Measurements from ENCODE around the gene IQGAP1. TPM values are rescaled to one million over a fixed set of nuclear protein-coding genes. Genes with fewer than 3 reads are reported as not detected.

The IQGAP1 gene
- total and polyA plus RNA-seq, 4 donors: 9.2 to 50.1 (median 24.5) TPM

DNA sequence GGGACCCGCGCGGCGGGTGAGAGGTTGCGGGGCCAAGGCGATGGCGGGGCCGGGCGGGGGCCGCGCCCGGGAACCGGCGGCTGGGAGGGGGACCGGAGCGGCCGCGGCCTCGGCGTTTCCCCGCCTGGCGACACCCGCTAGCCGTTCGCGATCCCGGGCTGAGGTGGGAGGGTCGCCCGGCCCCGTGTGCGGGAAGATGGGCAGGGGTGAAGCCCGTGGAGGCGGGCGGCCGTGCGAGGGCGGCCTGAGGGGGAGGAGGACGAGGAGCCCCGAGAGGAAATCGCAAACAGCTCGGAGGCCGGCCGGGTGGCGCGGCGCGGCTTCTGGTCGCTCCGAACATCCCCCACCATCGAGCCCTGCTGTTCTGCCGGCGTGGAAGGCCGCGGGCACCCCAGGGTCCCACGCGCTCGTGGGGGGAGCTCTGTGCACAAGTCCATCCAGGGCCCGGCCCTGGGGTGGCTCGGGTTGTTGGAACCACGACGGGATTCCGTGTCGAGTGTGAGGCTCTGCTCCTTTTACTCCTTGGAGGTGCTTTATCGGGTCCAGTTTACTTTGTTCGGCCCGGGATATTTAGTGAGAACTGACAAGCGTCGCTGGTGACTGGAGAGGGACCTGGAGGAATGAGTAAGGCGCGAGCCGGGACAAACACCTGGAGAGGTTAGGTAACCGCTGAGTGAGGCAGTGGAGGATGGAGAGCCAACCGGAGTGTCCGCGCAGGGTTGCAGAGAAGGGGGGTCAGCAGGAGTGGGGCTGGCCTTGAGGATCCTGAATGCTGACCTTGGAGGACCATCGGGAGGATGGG, 142.4 kb downstream of the IQGAP1 start:
- H3K36me3 ChIP-seq (ENCODE audit: control insufficient read depth in 4 of 4, insufficient read depth in 3 of 4, low read depth in 1 of 4, low read length in 3 of 4): no peaks in the 10 kb centered on the region
- peaks cover 0 to 18% (median 12%) of the 10 kb centered on the region in 4 donors for H3K4me1 ChIP-seq (ENCODE audit: control insufficient read depth in 4 of 4, insufficient read depth in 4 of 4, low read length in 3 of 4)
- H3K9me3 ChIP-seq (ENCODE audit: control insufficient read depth in 4 of 4, low read length in 3 of 4): no peaks in the 10 kb centered on the region
- peak overlapping the region; percentile 49 to 72 for H3K9ac ChIP-seq (ENCODE audit: low read depth in 1 of 2, low read length in 2 of 2)
- peak overlapping the region; percentile 66 to 99 (median 89) for H3K4me3 ChIP-seq (ENCODE audit: low read depth in 1 of 3, low read length in 3 of 3)
- DNase-seq (ENCODE audit: low spot score): peak; percentile 51
- peak overlapping the region; percentile 82 to 84 for H3K27ac ChIP-seq (ENCODE audit: low read depth in 1 of 2, low read length in 2 of 2)
- 1% methylated on average over 76 of the region's 76 CpGs for WGBS
- no peaks in the 10 kb centered on the region for H3K27me3 ChIP-seq (ENCODE audit: control insufficient read depth in 4 of 4, insufficient read depth in 4 of 4, low read length in 3 of 4)
- TF ChIP-seq, protein P1, sequence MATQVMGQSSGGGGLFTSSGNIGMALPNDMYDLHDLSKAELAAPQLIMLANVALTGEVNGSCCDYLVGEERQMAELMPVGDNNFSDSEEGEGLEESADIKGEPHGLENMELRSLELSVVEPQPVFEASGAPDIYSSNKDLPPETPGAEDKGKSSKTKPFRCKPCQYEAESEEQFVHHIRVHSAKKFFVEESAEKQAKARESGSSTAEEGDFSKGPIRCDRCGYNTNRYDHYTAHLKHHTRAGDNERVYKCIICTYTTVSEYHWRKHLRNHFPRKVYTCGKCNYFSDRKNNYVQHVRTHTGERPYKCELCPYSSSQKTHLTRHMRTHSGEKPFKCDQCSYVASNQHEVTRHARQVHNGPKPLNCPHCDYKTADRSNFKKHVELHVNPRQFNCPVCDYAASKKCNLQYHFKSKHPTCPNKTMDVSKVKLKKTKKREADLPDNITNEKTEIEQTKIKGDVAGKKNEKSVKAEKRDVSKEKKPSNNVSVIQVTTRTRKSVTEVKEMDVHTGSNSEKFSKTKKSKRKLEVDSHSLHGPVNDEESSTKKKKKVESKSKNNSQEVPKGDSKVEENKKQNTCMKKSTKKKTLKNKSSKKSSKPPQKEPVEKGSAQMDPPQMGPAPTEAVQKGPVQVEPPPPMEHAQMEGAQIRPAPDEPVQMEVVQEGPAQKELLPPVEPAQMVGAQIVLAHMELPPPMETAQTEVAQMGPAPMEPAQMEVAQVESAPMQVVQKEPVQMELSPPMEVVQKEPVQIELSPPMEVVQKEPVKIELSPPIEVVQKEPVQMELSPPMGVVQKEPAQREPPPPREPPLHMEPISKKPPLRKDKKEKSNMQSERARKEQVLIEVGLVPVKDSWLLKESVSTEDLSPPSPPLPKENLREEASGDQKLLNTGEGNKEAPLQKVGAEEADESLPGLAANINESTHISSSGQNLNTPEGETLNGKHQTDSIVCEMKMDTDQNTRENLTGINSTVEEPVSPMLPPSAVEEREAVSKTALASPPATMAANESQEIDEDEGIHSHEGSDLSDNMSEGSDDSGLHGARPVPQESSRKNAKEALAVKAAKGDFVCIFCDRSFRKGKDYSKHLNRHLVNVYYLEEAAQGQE (IDR thresholded peaks at IDR 0.05): no peak
- TF ChIP-seq FOXA1 (IDR thresholded peaks at IDR 0.05): no peak
- TF ChIP-seq EGR1 (IDR thresholded peaks at IDR 0.05; ENCODE audit: low read depth in 2 of 2): no peak
- TF ChIP-seq FOXA2 (IDR thresholded peaks at IDR 0.05): no peak
- TF ChIP-seq HNF4G (IDR thresholded peaks at IDR 0.05): no peak
- TF ChIP-seq, protein P2, sequence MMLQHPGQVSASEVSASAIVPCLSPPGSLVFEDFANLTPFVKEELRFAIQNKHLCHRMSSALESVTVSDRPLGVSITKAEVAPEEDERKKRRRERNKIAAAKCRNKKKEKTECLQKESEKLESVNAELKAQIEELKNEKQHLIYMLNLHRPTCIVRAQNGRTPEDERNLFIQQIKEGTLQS (IDR thresholded peaks at IDR 0.05): no peak
- TF ChIP-seq GABPA (IDR thresholded peaks at IDR 0.05 in 1 of 2, conservative IDR thresholded peaks at IDR 0.05 in 1 of 2): no peak
- TF ChIP-seq YY1 (IDR thresholded peaks at IDR 0.05): no peak
- TF ChIP-seq SP1 (IDR thresholded peaks at IDR 0.05): no peak
- no peak for TF ChIP-seq HNF4A (conservative IDR thresholded peaks at IDR 0.05)
- TF ChIP-seq JUND (IDR thresholded peaks at IDR 0.05): no peak
- TF ChIP-seq NR2F2 (IDR thresholded peaks at IDR 0.05): no peak
- no peak for TF ChIP-seq RXRA (IDR thresholded peaks at IDR 0.05)
- TF ChIP-seq, protein P3, sequence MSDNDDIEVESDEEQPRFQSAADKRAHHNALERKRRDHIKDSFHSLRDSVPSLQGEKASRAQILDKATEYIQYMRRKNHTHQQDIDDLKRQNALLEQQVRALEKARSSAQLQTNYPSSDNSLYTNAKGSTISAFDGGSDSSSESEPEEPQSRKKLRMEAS (IDR thresholded peaks at IDR 0.05): no peak
- TF ChIP-seq, protein P4, sequence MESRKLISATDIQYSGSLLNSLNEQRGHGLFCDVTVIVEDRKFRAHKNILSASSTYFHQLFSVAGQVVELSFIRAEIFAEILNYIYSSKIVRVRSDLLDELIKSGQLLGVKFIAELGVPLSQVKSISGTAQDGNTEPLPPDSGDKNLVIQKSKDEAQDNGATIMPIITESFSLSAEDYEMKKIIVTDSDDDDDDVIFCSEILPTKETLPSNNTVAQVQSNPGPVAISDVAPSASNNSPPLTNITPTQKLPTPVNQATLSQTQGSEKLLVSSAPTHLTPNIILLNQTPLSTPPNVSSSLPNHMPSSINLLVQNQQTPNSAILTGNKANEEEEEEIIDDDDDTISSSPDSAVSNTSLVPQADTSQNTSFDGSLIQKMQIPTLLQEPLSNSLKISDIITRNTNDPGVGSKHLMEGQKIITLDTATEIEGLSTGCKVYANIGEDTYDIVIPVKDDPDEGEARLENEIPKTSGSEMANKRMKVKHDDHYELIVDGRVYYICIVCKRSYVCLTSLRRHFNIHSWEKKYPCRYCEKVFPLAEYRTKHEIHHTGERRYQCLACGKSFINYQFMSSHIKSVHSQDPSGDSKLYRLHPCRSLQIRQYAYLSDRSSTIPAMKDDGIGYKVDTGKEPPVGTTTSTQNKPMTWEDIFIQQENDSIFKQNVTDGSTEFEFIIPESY (IDR thresholded peaks at IDR 0.05): no peak
- TF ChIP-seq TAF1 (conservative IDR thresholded peaks at IDR 0.05): no peak
- TF ChIP-seq, protein P5, sequence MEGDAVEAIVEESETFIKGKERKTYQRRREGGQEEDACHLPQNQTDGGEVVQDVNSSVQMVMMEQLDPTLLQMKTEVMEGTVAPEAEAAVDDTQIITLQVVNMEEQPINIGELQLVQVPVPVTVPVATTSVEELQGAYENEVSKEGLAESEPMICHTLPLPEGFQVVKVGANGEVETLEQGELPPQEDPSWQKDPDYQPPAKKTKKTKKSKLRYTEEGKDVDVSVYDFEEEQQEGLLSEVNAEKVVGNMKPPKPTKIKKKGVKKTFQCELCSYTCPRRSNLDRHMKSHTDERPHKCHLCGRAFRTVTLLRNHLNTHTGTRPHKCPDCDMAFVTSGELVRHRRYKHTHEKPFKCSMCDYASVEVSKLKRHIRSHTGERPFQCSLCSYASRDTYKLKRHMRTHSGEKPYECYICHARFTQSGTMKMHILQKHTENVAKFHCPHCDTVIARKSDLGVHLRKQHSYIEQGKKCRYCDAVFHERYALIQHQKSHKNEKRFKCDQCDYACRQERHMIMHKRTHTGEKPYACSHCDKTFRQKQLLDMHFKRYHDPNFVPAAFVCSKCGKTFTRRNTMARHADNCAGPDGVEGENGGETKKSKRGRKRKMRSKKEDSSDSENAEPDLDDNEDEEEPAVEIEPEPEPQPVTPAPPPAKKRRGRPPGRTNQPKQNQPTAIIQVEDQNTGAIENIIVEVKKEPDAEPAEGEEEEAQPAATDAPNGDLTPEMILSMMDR (IDR thresholded peaks at IDR 0.05; ENCODE audit: low read depth, low read length, missing input control): no peak
- no peak for TF ChIP-seq RAD21 (IDR thresholded peaks at IDR 0.05)

All from liver (tissue), 9 donors.